Fibroblast of mammary gland (primary cell): ENCODE results near the gene RAB6B.

ENCODE experiments used
- DNase-seq: peaks from one replicate; pipeline ENCODE4 v3.0.0-alpha.2; 2010; ENCODE audit warnings: low read depth
- H3K4me3 ChIP-seq: 2 replicates; pipeline ENCODE4 v1.5.1; 2011; ENCODE audit warnings: low read depth, mild to moderate bottlenecking, low read length, moderate library complexity; ENCODE audit not compliant: control insufficient read depth
- TF ChIP-seq, protein P1 (sequence below): conservative IDR thresholded peaks from 2 replicates; pipeline ENCODE4 v1.5.1; 2011; ENCODE audit warnings: low read depth, low read length, inconsistent platforms; ENCODE audit not compliant: control insufficient read depth, insufficient read depth

Gene RAB6B

DNA sequence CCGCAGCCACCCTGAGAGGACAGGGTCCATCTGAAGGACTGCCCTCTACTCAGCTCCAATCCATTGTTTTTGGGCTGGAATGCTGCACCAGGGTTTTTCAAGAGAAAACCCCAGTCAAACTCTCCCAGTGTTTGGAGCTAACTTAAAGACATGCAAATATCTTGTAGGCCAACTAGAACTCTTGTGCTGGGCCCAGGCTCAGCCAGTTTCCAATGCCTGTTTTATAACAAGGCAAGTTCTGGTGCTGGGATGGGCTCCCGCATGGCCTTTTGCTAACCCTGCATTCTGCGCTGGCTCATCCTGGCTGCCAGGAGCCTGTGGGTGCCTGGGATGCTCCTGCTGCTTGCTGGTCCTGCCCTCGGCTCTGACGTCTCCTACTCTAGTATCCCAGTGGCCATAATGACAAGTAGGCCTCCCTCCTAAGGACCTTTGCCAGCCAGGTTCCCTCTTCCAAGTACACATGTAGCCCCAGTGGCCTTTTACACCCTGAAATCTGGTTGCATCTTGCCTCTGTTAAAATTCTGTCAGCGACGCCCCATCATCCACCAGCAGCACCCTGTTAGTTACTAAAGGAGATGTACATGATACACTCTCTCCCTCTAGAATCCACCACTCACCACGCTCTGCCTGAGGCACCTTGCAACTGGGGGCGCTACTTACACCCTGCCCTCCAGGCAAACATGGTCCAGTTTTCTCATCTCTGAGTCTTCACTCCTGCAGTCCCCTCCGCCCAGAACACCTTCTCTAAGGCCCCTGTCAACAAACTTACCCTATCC lies 30.5 kb upstream of the RAB6B start:
- TF ChIP-seq, protein P1, sequence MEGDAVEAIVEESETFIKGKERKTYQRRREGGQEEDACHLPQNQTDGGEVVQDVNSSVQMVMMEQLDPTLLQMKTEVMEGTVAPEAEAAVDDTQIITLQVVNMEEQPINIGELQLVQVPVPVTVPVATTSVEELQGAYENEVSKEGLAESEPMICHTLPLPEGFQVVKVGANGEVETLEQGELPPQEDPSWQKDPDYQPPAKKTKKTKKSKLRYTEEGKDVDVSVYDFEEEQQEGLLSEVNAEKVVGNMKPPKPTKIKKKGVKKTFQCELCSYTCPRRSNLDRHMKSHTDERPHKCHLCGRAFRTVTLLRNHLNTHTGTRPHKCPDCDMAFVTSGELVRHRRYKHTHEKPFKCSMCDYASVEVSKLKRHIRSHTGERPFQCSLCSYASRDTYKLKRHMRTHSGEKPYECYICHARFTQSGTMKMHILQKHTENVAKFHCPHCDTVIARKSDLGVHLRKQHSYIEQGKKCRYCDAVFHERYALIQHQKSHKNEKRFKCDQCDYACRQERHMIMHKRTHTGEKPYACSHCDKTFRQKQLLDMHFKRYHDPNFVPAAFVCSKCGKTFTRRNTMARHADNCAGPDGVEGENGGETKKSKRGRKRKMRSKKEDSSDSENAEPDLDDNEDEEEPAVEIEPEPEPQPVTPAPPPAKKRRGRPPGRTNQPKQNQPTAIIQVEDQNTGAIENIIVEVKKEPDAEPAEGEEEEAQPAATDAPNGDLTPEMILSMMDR, result no peak
- no peak overlapping the region for H3K4me3 ChIP-seq
- no peak for DNase-seq

DNA sequence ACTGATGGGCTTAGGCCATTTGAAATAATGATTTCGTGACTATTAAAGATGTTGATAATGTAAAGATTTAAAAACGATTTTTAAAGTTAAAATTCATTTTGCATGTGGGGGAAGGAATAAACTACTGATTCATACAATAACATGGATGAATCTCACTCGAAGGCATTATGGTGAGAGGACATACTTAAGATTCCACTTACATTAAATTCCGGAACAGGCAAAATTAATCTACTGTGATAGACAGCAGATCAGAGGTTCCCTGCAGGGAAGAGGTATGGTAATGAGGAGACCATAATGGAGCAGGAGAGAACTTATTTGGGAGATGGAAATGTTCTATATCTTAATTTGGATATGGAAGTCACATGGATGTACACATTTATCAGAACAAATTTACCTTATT lies 28.4 kb upstream of the RAB6B start:
- TF ChIP-seq, protein P1, result no peak
- DNase-seq, result no peak
- H3K4me3 ChIP-seq, result no peak overlapping the region

DNA sequence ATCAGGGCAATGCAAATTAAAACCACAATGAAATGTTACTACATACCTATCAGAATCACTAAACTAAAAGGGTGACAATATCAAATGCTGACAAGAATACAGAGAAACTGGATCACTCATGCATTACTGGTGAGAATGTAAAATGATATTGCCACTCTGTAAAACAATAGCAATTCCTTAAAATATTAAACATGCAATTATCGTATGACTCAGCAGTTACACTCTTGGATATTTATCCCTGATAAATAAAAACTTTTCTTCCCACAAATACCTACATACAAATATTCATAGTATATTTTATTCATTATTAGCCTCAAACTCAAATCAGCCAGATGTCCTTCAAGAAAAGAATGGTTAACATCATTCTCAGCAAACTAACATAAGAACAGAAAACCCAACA lies 25.9 kb upstream of the RAB6B start:
- no peak for DNase-seq
- H3K4me3 ChIP-seq, result no peak overlapping the region
- TF ChIP-seq, protein P1, result no peak

DNA sequence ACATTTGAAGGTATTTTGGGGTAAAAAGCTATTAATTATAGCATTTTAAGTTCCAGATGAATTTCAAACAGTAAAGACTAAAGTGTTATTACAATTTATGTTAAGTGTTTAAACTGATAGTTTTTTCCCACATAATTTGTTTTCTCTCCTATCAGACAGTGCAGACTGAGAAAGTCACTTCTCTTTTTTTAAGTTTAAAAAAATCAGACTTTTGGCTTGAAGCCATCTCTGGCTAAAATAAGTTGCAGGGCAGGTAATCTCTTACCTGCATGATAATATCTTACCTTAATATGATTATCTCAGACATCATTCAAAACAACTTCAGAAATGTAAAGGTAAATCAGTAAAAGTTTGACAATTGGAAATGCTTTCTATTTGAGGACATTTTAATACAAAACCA lies 21.5 kb upstream of the RAB6B start:
- H3K4me3 ChIP-seq, result no peak overlapping the region
- TF ChIP-seq, protein P1, result no peak
- DNase-seq, result no peak

DNA sequence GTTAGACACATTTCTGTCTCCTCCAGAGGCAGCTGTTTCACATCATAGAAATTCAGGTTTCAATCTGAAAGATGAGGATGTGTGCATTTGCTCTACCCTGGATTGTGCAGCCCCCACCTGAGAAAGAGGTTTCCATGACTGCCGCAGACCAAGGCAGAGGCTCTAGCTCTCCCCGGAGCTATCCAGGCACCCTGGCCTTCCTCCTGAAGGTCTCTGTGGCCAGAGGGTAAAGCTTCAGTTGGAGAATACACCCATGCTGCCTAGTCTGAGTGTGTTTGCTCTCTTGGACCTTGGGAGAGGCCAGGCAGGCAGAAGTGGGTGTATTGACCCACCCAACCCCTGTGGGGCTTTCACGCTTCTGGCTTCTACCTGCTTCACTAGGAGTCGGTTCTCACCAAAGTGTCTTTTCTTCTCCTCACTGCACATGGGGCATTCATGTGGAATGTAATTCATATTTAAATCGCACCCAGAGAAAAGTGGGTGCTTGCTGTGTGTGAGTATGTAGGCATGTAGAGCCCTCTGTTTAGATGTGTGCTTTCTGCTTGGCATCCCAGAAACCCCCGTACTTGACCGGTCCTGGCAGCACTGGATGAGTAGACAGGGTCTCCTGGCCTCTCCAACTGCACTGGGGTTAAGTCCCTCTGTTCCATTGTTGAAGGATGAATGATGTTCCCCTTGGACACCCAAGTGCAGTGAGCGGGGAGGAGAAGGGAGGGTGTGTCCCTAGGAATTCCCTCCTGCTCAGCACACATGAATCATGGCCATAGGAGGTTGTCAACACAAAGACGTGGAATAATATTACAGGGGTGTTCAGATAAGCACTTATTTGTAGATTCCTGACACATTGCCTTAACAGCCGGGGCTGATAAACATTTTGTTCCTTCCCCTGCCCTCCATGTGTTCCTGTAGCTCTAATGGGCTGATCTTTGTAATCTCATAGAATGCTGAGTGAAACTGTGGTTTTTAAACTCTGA lies 20.3 kb upstream of the RAB6B start:
- no peak for DNase-seq
- TF ChIP-seq, protein P1, result no peak

DNA sequence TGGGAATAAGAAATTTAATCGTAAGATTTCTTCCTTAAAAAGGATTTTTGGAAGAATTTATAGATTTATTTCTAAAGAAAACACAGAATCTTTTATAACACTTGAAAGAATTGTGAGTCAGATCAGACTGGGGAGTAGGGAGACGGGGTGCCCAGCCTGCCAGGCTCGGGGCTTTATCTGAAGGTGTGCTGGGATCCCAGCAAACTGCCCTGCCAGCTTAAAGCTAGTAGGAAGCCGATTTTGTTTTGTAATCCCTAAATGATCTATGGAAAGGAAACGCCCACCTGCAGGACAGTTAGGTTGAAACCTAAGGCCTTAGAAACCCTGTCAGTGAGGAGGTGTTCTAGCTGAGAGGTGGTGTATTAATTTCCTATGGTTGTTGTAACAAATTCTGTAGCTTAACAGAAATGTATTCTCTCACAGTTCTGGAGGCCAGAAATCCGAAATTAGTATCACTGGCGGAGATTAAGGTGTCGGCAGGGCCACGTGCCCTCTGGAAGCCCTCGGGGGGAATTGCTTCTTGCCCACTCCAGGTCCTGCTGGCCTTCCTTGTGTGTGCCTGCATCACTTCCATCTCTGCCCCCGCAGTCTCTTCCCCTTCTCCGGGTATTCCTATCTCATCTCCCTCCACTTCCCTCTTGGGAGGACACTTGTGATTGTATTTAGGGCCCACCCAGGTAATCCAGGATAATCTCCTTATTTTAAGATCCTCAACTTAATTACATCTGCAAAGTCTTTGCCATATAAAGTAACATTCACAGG lies 19.3 kb upstream of the RAB6B start:
- TF ChIP-seq, protein P1, result no peak
- DNase-seq, result no peak
- H3K4me3 ChIP-seq, result no peak overlapping the region

More for the DNA sequence above, 20.3 kb upstream of the RAB6B start:
- no peak overlapping the region for H3K4me3 ChIP-seq
